Forelimb muscle (tissue), 1 donor: ENCODE results near the gene SNX13. TPM values are rescaled to one million over a fixed set of nuclear protein-coding genes. Genes with fewer than 3 reads are reported as not detected.
"Not testable (repeated sequence)": the region's sequence is repeated elsewhere in the genome, so short reads cannot be mapped to it uniquely, and the experiment has no call there.

Experiments used
- DNase-seq: peaks from one replicate; pipeline ENCODE4 v3.0.0-alpha.2; 2013; ENCODE audit warnings: low read depth
- polyA plus RNA-seq: library from polyadenylated mRNA; unstranded; fragments of 120-200 nt; gene quantifications from one replicate; pipeline ENCODE4 v1.2.1, GENCODE V29; 2013; ENCODE audit not compliant: insufficient read length

Gene SNX13
- polyA plus RNA-seq, 1 donor: 19.0 TPM

DNA sequence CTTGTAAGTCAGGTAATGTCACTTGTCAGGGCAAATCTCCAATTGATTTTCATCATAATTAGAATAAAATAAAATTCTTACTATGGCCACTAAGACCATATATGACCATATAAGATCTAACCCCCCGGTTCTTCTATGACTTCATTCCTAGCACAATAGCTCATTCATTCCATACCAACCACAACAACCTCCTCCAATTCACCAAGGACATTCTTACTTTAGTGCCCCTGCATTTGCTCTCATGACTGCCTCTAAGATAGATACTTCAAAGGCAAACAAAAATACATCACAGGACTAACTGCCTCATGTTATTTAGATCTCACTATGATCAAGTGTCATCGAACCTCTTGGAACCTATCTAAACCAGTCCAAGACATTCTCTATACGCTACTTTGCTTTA lies 90.8 kb downstream of the SNX13 start:
- no peak for DNase-seq

DNA sequence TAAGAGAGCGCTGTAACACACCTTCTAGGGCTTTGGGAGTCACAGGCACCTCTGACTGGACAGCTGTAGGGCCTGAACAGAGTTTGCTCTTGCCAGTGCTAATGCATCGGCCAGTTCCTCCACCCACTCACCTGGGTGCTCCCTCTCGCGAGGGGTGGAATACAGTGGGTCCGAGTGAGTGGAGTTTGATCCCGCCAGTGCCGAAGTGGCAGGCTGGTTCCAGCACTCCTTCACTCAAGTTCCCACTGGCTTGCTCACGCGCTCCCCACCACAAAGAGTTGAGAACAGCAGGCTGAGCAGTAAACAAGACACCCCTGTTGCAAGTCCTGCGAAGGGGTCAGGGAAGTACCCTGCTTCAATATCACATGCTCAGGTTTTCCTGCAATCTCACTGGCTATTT lies 91.8 kb downstream of the SNX13 start:
- no peak for DNase-seq

DNA sequence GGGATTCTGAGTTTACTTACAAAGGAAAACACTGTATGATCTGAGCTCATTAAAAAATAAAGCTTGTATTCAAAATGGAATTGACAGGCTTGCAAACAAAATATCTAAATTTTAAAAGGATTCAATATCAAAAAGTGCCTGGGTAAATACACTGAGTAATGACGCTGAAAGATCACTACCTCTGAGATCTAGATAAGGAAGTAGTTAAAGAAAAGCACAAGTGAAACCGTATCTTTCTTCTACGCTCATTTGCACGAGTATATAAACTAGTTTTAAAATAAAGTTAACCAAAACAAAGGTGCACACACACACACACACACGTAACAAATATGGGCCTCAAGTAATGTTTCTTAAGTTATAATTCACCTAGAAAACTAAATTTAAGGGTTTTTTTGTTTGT lies 93.4 kb downstream of the SNX13 start:
- DNase-seq: no peak

DNA sequence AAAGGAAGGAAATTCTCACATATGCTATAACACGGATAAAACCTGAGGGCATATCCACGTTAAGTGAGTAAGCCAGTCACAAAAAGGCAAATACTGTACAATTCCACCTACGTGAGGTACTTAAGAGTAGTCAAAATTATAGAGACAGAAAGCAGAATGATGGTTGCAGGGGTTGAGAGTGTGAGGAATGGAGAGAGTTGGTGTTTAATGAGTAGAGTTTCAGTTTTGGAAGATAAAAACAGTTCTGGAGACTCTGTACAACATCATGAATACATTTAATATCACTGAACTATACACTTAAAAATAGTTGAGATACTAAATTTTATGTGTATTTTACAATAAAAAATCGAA lies 95.1 kb downstream of the SNX13 start:
- DNase-seq: no peak

DNA sequence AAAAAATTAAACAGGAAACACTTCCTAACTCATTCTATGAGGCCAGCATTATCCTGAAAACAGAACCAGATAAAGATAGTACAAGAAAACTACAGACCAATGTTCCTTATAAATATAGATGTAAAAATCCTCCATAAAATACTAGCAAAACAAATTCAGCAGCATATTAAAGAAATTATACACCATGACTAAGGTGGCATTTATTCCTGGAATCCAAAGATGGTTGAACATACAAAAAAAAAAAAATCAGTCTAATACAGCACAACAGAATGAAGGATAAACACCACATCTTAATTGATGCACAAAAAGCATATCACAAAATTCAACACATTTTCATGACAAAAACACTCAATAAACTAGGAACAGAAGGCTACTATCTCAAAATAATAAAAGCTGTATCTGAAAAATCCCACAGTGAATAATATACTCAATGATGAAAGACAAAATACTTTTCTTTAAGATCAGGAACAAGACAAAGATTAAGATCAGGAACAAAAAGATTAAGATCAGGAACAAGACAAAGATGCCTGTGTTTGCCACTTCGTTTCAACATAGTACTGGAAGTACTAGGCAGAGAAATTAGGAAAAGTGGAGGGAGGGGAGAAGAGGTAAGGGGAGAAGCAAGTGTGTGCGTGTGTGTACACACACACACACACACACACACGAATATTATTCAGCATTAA lies 95.6 kb downstream of the SNX13 start:
- DNase-seq: no peak

DNA sequence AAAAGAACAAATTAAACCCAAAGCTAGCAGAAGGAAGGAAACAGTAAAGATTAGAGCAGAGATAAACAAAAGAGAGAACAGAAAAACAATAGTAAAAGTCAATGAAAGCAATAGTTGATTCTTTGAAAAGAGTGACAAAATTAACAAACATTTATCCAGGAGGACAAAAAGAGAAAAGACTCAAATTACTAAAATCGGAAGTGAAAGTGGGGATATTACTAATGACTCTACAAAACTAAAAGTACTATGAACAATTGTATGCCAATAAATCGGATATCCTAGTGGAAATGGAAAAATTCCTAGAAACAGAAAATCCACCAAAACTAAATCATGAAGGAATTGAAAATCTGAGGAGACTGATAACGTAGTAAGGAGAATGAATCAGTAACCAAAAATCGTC lies 96.3 kb downstream of the SNX13 start:
- DNase-seq: no peak

DNA sequence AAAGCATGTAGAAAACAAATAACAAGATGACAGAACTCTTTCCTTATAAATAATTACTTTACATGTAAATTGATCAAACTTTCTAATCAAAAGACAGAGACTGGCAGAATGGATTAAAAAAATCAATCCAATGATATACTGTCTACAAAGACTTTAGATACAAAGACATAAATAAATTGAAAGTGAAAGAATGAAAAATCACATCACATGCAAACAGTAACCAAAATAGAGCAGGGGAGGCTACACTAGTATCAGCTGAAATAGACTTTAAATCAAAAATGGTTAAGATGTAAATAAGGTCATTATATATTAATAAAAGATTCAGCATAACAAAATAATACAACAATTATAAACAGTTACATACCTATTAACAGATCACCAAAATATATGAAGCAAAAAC lies 97.3 kb downstream of the SNX13 start:
- DNase-seq: no peak

DNA sequence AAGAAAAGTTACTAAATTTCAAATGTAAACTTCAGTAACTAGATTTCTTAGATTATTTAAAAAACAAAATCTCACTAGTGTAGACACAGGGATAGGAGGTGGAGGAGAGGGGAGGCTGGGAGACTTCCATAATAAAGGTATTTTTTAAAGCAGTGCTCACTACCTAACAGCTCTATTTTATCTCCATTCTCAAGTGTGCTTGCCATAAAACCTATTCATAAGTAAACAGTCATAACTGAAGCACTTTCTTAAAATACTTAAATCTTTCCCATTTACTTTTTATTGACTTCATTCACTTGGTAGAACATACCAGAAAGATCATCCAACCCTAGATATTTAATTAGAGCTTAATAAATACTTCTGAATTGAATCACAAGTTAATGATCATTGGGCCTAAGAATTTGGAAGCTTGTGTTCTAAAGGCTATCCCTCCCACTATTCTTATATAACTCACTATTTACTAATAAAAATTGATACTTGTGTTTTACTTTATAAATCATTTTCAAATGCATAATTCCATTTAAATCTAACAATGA lies 107.4 kb downstream of the SNX13 start:
- no peak for DNase-seq

DNA sequence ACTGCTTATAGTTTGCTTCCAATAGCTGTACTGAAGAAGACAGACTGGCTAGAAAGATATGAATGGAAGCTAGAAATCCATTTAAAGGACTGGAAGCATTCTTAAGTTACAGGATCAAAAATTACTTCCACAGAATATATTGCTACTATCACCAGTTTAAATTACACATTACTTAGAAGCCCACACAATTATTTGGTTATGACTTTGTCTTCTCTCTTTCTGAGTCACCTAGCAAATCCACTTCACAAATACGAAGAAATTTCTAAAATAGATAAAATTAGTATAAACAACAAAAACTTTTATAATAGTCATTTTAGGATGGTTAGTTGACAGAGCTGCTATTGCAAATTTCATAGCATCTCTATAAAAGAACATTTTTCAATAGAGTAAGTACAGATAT lies 108.1 kb downstream of the SNX13 start:
- no peak for DNase-seq

DNA sequence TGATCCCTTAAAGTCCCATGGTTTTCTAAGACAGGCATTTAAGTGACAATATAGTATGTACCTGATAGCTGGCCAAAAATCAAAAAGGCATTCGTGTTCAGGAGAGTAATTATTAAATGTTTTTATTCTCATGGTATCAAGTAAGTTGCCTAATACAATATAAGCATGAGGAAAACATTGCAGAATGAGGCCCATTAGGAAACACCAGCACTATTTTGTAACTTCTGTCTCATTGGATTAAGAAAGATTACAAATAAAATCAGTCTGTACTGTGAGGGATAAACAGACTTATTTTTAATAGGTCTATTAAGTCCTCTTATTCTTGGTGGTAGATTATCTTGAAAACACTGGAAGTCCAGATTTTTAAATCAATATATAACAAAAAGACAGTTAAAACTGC lies 110.1 kb downstream of the SNX13 start:
- DNase-seq: no peak

DNA sequence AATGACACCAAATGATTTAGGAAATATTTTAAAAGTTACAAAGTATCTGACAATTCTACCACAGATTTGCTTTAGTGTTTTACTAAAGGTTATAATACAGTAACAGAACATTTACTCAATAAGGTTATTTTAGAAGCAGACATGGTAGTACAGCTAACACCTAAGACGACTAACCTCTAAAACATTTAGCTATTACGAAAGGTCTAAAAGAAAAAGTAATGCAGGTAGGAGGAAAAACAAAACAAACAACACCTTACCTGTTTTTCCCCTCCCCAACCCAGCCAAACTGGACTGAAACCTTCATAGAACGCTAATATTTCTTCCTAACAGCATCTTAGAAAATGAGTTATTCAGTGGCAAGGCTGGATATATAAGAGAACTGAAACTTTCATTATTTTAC lies 111.3 kb downstream of the SNX13 start:
- no peak for DNase-seq

DNA sequence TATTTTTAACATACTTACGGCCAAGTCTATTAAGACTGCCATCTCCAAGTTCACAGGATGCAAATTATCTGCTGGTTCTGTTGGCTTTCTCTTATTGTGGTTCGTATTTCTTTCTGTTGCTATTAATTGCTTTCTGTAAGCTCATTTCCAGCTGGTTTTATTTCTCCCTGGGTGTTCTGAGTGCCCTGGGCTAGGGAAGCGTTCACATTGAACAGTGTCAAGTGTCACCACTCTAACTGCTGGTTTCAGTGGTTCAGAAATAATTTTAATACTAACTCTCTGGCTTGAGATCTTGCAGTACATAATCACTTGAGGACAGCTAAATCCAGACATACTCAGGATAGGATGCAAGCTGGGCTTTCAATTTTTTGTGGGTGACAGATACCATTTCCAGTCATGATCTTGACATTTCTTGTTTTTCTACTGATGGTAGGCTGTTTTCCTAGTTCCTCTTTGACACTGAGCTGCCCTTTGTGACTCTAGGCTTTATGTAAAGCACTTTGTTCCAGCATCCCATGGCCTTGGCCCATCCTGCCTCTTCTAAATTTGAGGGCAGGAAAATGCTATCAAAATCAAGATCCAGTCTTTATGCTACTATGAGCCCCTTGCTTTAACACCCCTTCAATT lies 117.6 kb downstream of the SNX13 start:
- DNase-seq: no peak

DNA sequence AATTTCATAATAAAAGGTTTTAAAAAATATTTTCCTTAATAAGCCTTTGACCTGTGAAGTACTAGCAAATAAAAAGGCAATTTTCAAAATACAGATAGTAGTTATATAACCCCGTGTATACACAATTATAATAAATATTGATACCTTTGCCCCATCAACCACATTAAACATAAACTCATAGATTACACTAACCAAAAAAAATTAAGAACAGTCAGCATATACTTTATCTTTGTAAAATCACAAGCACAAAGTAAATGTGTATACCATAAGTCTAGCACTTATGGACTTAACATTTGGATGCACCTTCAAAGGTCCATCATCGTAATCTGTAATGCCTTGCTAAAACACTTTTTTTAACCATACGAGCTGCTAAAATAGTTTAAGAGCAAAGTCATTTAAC lies 123.4 kb downstream of the SNX13 start:
- no peak for DNase-seq

DNA sequence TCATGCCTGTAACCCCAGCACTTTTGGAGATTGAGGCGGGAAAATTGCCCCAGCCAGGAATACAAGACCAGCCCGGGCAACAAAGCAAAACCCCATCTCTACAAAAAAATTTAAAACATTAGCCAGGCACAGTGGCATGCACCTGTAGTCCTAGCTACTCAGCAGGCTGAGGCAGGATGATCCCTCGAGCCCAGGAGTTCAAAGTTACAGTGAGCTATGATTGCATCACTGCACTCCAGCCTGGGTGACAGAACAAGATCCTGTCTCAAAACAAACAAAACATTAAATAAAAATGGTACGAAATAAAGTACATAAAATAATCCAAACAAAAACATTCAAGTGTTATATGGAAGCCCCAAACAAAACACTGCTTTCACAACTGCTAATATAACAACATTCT lies 125.0 kb downstream of the SNX13 start:
- DNase-seq: no peak

DNA sequence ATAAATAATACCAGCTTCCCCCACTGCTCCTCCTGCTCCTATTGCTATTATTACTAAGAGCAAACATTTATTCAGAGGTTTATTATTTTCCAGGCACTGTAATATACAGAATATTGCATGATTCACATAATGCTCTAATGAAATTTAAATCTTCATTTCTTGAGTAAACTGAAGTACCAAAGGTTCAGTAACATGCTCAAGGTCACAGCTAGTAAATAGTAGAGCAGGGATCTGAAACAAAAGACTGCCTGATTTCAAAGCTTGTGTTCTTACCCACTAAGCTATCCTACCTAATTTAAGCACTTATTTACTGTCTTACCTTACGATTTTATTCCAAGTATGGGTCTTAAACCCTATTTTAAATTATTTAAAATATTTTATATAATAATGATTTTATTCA lies 126.2 kb downstream of the SNX13 start:
- no peak for DNase-seq

DNA sequence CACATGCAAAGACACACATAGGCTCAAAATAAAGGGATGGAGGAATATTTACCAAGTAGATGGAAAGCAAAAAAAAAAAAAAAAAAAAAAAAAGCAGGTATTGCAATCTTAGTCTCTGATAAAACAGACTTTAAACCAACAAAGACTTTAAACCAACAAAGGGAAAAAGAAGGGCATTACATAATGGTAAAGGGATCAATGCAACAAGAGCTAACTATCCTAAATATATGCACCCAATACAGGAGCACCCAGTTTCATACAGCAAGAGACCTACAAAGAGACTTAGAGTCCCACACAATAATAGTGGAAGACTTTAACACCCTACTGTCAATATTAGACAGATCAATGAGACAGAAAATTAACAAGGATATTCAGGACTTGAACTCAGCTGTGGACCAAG lies 131.1 kb downstream of the SNX13 start:
- DNase-seq: not testable (repeated sequence)

DNA sequence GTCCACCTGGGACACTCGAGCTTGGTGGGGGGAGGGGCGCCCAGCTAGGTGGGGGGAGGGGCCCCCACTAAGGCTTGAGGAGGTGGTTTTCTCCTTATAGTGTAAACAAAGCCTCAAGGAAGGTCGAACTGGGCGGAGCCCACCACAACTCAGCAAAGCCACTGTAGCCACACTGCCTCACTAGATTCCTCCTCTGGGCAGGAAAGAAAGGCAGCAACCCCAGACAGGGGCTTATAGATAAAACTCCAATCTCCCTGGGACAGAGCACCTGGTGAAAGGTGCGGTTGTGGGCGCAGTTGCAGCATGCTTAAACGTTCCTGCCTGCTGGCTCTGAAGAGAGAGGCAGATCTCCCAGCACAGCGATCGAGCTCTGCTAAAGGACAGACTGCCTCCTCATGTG lies 133.1 kb downstream of the SNX13 start:
- DNase-seq: no peak

DNA sequence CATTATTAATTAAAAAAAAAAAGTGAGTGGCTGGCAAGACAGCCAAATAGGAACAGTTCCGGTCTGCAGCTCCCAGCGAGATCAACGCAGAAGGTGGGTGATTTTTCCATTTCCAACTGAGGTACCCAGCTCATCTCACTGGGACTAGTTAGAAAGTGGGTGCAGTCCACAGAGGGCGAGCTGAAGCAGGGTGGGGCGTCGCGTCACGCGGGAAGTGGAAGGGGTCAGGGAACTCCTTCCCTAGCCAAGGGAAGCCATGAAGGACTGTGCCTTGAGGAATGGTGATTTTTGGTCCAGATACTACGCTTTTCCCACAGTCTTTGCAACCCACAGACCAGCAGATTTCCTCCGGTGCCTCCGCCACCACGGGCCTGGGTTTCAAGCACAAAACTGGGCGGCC lies 133.7 kb downstream of the SNX13 start:
- no peak for DNase-seq

DNA sequence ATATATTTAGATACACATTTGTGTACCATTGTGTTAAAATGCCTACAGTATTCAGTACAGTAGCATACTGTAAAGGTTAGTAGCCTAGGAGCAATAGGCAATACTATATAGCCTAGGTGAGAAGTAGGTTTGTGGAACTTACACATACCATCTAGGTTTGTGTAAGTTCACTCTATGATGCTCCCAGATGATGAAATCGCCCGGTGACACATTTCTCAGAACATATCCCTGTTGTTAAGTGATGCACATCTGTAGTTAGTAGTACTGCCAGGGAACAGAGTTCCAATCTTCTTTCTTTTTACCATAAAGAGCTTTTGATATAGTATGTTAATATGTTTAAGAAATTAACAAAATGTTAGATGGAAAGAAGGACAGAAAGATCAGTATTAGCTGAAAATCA lies 138.2 kb downstream of the SNX13 start:
- no peak for DNase-seq

DNA sequence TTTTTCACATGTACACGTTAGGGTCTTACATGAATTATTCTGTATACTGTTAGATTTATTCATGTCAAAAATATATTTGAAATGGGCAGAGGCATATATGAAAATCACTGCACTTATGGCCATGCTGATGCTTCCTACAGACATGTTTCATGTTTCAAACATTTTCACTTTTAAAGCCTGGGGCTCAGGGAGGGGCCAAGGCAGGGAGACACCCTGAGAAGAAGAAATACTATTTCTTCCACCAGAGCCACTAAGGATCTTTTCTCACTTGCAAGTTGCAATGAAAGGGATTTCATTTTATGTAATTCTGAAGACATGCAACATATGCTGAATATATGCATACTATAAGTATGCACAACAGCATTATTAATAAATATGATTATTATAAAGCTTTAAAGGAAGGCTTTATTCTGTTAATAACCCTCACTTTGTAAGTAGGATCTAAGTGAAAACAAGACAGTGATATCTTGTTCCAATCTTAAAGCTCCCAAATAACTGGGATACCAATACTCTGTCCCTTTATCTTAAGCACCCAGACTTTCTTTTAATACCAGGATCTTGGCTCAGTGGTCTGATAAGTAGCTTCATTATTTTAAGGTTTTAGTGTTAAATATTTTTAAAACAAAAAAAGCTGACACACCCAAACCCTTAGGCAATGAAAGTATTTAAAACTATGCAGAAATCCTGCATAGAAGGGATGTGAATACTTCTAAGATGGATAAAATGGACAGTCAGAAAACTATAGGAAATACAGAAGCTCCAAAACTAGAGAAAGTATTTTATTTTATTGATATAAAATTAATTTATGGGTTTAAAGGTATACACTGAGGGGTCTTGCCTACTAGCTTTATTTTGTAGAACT lies 148.0 kb downstream of the SNX13 start:
- DNase-seq: no peak

DNA sequence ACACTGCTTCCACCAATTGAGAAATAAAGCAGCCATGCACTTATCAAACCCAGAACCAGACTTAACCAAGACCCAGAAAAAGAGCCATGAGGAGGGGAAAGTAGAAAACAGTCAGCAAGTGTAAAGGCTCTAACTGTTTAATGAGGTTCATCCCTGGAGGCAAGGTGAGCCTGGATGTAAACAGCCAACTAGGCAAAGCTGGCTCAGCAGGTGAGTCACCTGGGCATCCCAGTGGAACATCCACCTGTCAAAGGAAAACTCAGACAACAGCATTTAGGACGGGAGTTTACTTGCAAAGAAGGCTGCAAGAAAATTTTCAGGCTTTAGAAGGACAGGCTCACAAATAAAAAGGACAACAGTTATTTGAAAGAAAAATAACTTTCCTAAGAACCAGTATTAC lies 153.0 kb downstream of the SNX13 start:
- DNase-seq: no peak

DNA sequence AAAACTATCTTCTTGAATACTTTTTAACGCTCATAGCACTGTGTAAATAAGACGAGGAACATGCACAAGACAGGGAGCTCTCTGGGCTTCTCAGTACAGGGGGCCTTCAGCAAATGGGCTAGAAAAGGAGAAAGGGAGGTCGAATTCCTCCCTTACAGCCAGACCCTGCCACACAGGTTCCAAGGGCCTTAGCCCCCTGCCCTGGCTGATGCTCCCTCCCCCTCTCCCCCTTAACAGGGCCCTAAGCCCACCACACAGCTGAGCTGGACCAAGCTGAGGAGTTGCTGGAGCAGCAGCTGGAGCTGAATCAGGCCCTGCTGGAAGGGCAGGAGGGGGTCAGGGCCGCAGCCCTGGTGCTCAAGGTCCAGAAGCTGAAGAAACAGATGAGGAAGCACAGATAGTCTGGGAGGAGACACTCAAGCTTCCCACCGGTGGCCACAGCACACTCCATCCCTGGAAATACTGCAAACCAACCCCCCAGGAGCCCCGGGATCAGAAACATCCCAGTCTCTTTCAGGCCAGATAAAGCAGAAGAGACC lies 153.9 kb downstream of the SNX13 start:
- DNase-seq: no peak

DNA sequence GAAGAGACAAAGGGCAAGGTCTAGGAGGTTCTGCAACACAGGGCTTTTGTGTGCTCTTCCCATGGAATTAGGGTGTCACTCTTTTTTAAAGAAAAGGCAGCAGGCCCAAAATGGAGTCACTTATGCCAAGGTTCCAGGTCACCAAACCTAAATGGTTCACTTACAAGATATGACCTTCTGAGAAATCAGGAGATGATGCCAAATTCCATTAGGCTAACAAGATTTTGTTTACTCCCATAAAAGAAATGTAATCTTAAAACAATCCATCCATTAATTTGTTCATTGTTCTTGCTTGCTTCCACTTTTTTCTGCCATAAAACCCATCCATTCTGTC lies 158.1 kb downstream of the SNX13 start:
- no peak for DNase-seq
